C4-2B (cell line): ENCODE data around the gene AK5.

Source experiments
- CTCF ChIP-seq: fragments of 450-650 bp; conservative IDR thresholded peaks from 2 replicates; pipeline ENCODE4 v1.5.1; 2017; ENCODE audit warnings: mild to moderate bottlenecking
- ZFX ChIP-seq: fragments of 450-650 bp; IDR thresholded peaks from 2 replicates; pipeline ENCODE4 v1.6.1; 2017

- TF ChIP-seq CTCF: no peak
- TF ChIP-seq ZFX: no peak
Observed at GRCh38 chr1:77605246-77606026, 323.6 kb downstream of the AK5 start.
